VCaP (cell line): ENCODE measurements around the gene ANK3.
A peak's percentile ranks its signal among the peaks of the same experiment; 100 is the strongest.

Source experiments
- H3K27ac ChIP-seq: fragments of 450-650 bp; 2 replicates; pipeline ENCODE4 v1.5.1; 2017
- TF ChIP-seq, protein P1 (sequence below): fragments of 450-650 bp; conservative IDR thresholded peaks from 2 replicates; pipeline ENCODE4 v1.5.1; 2017; ENCODE audit warnings: mild to moderate bottlenecking, moderate library complexity

The ANK3 gene

GRCh38 chr10:60194421-60194820 is 195.3 kb downstream of the ANK3 start:
- no peak overlapping the region for H3K27ac ChIP-seq
- TF ChIP-seq, protein P1, sequence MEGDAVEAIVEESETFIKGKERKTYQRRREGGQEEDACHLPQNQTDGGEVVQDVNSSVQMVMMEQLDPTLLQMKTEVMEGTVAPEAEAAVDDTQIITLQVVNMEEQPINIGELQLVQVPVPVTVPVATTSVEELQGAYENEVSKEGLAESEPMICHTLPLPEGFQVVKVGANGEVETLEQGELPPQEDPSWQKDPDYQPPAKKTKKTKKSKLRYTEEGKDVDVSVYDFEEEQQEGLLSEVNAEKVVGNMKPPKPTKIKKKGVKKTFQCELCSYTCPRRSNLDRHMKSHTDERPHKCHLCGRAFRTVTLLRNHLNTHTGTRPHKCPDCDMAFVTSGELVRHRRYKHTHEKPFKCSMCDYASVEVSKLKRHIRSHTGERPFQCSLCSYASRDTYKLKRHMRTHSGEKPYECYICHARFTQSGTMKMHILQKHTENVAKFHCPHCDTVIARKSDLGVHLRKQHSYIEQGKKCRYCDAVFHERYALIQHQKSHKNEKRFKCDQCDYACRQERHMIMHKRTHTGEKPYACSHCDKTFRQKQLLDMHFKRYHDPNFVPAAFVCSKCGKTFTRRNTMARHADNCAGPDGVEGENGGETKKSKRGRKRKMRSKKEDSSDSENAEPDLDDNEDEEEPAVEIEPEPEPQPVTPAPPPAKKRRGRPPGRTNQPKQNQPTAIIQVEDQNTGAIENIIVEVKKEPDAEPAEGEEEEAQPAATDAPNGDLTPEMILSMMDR, result no peak

GRCh38 chr10:60192946-60193345 is 196.7 kb downstream of the ANK3 start:
- TF ChIP-seq, protein P1, result no peak
- H3K27ac ChIP-seq, result no peak overlapping the region

- H3K27ac ChIP-seq, result no peak overlapping the region
These were observed 199.7 kb downstream of the ANK3 start for GRCh38 chr10:60189861-60190475.

DNA sequence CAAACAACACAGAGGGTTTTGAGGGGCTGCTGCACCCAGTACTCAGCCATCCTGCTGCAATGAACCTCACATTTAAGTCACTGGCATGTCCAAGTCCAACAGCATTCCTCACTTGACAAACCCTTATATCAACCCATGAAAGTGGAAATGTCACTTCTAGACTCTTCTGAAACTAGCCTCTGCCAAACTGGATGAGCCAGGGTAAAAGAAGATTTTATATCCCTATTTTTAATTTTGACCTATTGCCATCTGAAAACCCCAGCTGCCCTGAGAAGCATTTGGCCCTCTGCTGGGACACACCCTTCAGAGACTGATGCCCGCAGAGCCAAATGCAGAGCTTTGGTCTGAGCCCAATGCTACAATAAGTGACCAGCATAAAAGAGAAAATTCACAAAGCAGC is 201.1 kb downstream of the ANK3 start:
- H3K27ac ChIP-seq, result peak overlapping the region; percentile 79
- TF ChIP-seq, protein P1, result no peak

More at GRCh38 chr10:60189861-60190475, 199.7 kb downstream of the ANK3 start:
- TF ChIP-seq, protein P1, result no peak

GRCh38 chr10:60187691-60188090 is 202.0 kb downstream of the ANK3 start:
- peak overlapping the region; percentile 79 for H3K27ac ChIP-seq
- TF ChIP-seq, protein P1, result no peak

DNA sequence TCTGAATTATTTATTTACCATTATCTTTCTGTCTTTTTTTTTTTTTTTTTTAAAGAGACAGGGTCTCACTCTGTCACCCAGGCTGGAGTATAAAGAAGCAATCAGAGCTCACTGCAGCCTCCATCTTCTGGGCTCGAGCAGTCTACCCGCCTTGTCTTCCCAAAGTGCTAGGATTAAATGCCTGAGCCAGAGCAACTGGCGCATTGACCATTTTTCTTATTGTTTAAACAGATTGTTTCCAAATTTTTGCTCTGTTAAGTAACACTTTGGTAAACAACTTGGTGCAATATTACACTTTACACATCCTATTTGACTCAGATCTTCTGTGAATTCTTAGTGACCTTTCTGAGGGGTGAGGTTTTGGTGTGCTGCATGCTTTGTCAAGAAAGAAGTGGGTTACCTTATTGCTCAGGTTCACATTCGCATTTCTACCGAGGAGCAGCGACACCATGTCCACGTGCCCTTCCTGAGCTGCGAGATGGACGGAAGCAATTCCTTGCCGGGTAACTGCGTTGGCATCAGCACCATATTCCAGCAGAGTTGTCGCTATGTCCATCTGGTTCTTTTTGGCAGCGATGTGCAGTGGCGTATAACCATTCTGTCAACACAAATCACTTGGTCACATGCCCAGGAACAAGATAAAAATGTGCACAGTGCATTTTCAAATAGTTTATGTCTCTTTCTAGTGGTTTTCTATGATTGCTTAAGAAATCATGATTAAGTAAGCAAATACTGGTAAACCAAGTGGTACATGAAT is 203.2 kb downstream of the ANK3 start:
- TF ChIP-seq, protein P1, result no peak
- peak overlapping the region; percentile 79 for H3K27ac ChIP-seq

GRCh38 chr10:60185421-60185820 is 204.3 kb downstream of the ANK3 start:
- TF ChIP-seq, protein P1, result no peak
- peak overlapping the region; percentile 79 for H3K27ac ChIP-seq
